Measurements from ENCODE around the gene SNTB2. TPM values are rescaled to one million over a fixed set of nuclear protein-coding genes. Genes with fewer than 3 reads are reported as not detected.

The SNTB2 gene
- total RNA-seq, 1 experiment from 2014 or later = 44.0 TPM

GRCh38 chr16:69339289-69340094 is 152.5 kb downstream of the SNTB2 start, which contains the start of the genes COG8 and NIP7:
COG8 (minus strand) TSS chr16:69339564; CDS start chr16:69339552, 12 bp downstream.
NIP7 (plus strand) TSS chr16:69339772; CDS start chr16:69339830, 58 bp downstream.
- DNase-seq (ENCODE audit: low spot score) = peak; percentile 98

- peak; percentile 18 for DNase-seq (ENCODE audit: low spot score)
Observed at GRCh38 chr16:69340095-69340644, 153.2 kb downstream of the SNTB2 start.

GRCh38 chr16:69344171-69344570 is 157.2 kb downstream of the SNTB2 start:
- no peak for DNase-seq (ENCODE audit: low spot score)

DNA sequence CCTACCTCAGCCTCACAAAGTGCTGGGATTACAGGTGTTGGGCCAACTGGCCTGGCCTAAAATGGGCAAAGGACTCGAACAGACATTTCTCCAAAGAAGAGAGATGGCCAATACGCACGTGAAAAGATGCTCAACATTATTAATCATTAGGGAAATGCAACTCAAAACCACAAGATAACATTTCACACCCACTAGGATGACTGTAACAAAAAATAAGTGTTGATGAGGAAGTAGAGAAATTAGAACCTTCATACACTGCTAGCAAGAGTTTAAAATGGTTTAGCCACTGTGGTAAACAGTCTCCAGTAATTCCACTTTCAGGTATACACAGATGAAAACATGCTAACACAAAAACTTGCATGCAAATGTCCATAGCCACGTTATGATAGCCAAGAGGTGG is 159.0 kb downstream of the SNTB2 start:
- DNase-seq (ENCODE audit: low spot score) = no peak

- DNase-seq (ENCODE audit: low spot score) = no peak
Observed at GRCh38 chr16:69346683-69347082, 159.7 kb downstream of the SNTB2 start.

- no peak for DNase-seq (ENCODE audit: low spot score)
Observed at GRCh38 chr16:69348222-69348621, 161.3 kb downstream of the SNTB2 start.

- DNase-seq (ENCODE audit: low spot score) = no peak
Observed at GRCh38 chr16:69349536-69349935, 162.6 kb downstream of the SNTB2 start.

DNA sequence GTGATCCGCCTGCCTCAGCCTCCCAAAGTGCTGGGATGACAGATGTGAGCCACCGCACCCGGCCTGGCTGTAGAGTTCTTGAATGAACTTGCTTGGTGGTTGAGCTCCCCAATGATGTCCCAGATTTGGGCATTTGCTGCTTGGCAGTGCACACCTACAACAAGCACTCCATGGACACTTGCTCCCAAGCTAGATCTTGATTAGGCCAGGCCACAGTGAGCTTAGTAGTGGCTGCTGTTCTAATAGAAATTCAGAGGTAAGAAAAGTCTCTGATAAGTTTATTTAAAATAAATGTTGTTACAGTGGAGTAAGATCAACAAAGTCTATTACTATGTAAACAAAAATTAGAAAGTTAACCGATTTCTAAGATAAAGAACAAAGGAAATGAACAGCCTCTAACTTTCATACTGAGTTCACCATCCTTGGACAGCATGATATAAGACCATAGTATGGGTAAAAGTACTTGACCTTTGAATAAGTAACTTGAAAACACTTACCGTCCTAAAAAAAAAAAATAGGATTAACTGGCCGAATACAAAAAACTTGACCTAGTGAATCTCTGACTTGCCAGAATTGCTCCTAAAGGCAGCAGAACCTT is 163.7 kb downstream of the SNTB2 start:
- DNase-seq (ENCODE audit: low spot score) = no peak

GRCh38 chr16:69351309-69352027 is 164.5 kb downstream of the SNTB2 start, which contains the start of gene TMED6:
TMED6 (minus strand) TSS chr16:69351786; CDS start chr16:69351753, 33 bp downstream.
- peak; percentile 69 for DNase-seq (ENCODE audit: low spot score)

Small RNA genes within 50 kb of the gene (small RNA-seq; reads per million reads assigned to genes)
- gene RF00019 (not detected), gene RNU6-22P (not detected)

Other genes starting within 250 kb of the SNTB2 start
- 0.08 TPM in 1 of 2 replicates, not detected in the other for gene HAS3, start 81.5 kb upstream of the SNTB2 start, total RNA-seq (2014; rRNA removed; shearing (Covaris generic))
- gene CHTF8, start 54.6 kb upstream of the SNTB2 start, total RNA-seq (2014; rRNA removed; shearing (Covaris generic)) = 55.1 and 70.6 TPM in 2 replicates
- gene UTP4, start 54.5 kb upstream of the SNTB2 start, total RNA-seq (2014; rRNA removed; shearing (Covaris generic)) = 23.0 and 27.2 TPM in 2 replicates
- 24.5 and 33.3 TPM in 2 replicates for gene VPS4A, start 124.2 kb downstream of the SNTB2 start, total RNA-seq (2014; rRNA removed; shearing (Covaris generic))
- 80.9 and 81.5 TPM in 2 replicates for gene PDF, start 143.4 kb downstream of the SNTB2 start, total RNA-seq (2014; rRNA removed; shearing (Covaris generic))
- 50.4 and 55.8 TPM in 2 replicates for gene COG8, start 152.4 kb downstream of the SNTB2 start, total RNA-seq (2014; rRNA removed; shearing (Covaris generic))
- 20.1 and 24.5 TPM in 2 replicates for gene NIP7, start 152.6 kb downstream of the SNTB2 start, total RNA-seq (2014; rRNA removed; shearing (Covaris generic))
- 0.10 TPM in 1 of 2 replicates, not detected in the other for gene TMED6, start 164.6 kb downstream of the SNTB2 start, total RNA-seq (2014; rRNA removed; shearing (Covaris generic))
- gene TERF2, start 198.8 kb downstream of the SNTB2 start, total RNA-seq (2014; rRNA removed; shearing (Covaris generic)) = 6.0 and 6.9 TPM in 2 replicates
- gene CYB5B, start 237.5 kb downstream of the SNTB2 start, total RNA-seq (2014; rRNA removed; shearing (Covaris generic)) = 57.8 and 60.2 TPM in 2 replicates

Data from HT-29 (cell line).